K562 (cell line): ENCODE results near the gene FCHO1. TPM values are rescaled to one million over a fixed set of nuclear protein-coding genes. Genes with fewer than 3 reads are reported as not detected.
A peak's percentile ranks its signal among the peaks of the same experiment; 100 is the strongest.

Experiments
- CTCFL ChIP-seq: IDR thresholded peaks from 2 replicates; pipeline ENCODE4 v1.6.1; 2011; ENCODE audit warnings: borderline replicate concordance, low read depth, mild to moderate bottlenecking, moderate library complexity, low read length; ENCODE audit not compliant: insufficient read depth, poor library complexity, severe bottlenecking
- GABPA ChIP-seq: fragments of 200-800 bp; sonication (Bioruptor generic); conservative IDR thresholded peaks from 2 replicates; pipeline ENCODE4 v1.6.1; 2016; ENCODE audit warnings: low read depth, missing genetic modification characterization, missing compliant biosample characterization
- GTF2F1 ChIP-seq: IDR thresholded peaks from 2 replicates; pipeline ENCODE4 v1.6.1; 2011; ENCODE audit warnings: low read depth, low read length, improper control_type of control experiment
- HDGF ChIP-seq: fragments of 450-650 bp; IDR thresholded peaks from 2 replicates; pipeline ENCODE4 v1.6.1; 2016
- MAX ChIP-seq: sonication (generic); formaldehyde crosslinking; IDR thresholded peaks from 2 replicates; pipeline ENCODE4 v1.9.0; 2022; ENCODE audit warnings: mild to moderate bottlenecking, missing genetic modification reagents
- NFIX ChIP-seq: fragments of 250-450 bp; sonication (Bioruptor Pico); IDR thresholded peaks from 2 replicates; pipeline ENCODE4 v1.4.0; 2020; ENCODE audit warnings: low read depth, mild to moderate bottlenecking, moderate library complexity
- RHOXF2B ChIP-seq: fragments of 250-450 bp; sonication (Bioruptor Pico); conservative IDR thresholded peaks from 2 replicates; pipeline ENCODE4 v1.5.1; 2021
- SP2 ChIP-seq: IDR thresholded peaks from 2 replicates; pipeline ENCODE4 v1.6.1; 2011; ENCODE audit warnings: mild to moderate bottlenecking, low read depth, low read length, moderate library complexity; ENCODE audit not compliant: poor library complexity, severe bottlenecking; ENCODE audit errors: extremely low read depth
- ZBTB11 ChIP-seq, 3 experiments: fragments of 200-800 bp in 1 of 3; fragments of 250-450 bp in 1 of 3; fragments of 450-650 bp in 1 of 3; sonication (Bioruptor Pico) in 1 of 3; sonication (Bioruptor generic) in 1 of 3; formaldehyde crosslinking in 1 of 3; IDR thresholded peaks; 2 replicates each; pipeline versions ENCODE4 v1.6.1 to v1.8.0; 2016 to 2022; ENCODE audit warnings: mild to moderate bottlenecking in 2 of 3, missing genetic modification characterization in 2 of 3, missing compliant biosample characterization in 1 of 3, moderate library complexity in 1 of 3
- ZNF121 ChIP-seq: sonication (generic); formaldehyde crosslinking; conservative IDR thresholded peaks from 2 replicates; pipeline ENCODE4 v1.8.0; 2022; ENCODE audit warnings: missing genetic modification reagents
- ZNF133 ChIP-seq: fragments of 250-450 bp; sonication (Bioruptor Pico); IDR thresholded peaks from 2 replicates; pipeline ENCODE4 v1.4.0; 2020; ENCODE audit warnings: mild to moderate bottlenecking
- ZNF280B ChIP-seq: fragments of 250-450 bp; sonication (Bioruptor Pico); IDR thresholded peaks from 2 replicates; pipeline ENCODE4 v1.5.1; 2021; ENCODE audit warnings: mild to moderate bottlenecking
- ZNF431 ChIP-seq: sonication (generic); formaldehyde crosslinking; IDR thresholded peaks from 2 replicates; pipeline ENCODE4 v1.8.0; 2022; ENCODE audit warnings: mild to moderate bottlenecking, missing genetic modification reagents
- ZNF764 ChIP-seq: fragments of 250-450 bp; sonication (Bioruptor Pico); IDR thresholded peaks from 2 replicates; pipeline ENCODE4 v1.4.0; 2020; ENCODE audit warnings: low read depth, mild to moderate bottlenecking, moderate library complexity
- polyA plus RNA-seq, 8 experiments: library from polyadenylated mRNA; depleted of rRNA in 4 of 8; stranded (reverse) in 5 of 8; unstranded in 3 of 8; fragments of >200 nt; fragmentation: Nextera tagmentation in 2 of 8; fragmentation: Illumina TruSeq in 1 of 8; extraction: Ambion mirVana in 2 of 8; extraction: Trizol in 1 of 8; gene quantifications; 2 replicates each; pipeline versions ENCODE4 v1.2.1 to v1.2.3, GENCODE V29; 2011 to 2014; ENCODE audit warnings: inconsistent platforms in 1 of 8, missing spikeins in 1 of 8
- total RNA-seq, 7 experiments: library from RNA; depleted of rRNA in 6 of 7; stranded (reverse); fragments of >200 nt in 6 of 7; fragmentation: Illumina TruSeq in 2 of 7; extraction: Trizol in 2 of 7; gene quantifications; 2 replicates each; pipeline versions ENCODE4 v1.2.1 to v1.2.3, GENCODE V29; 2011 to 2021; ENCODE audit warnings: low replicate concordance in 1 of 7

The FCHO1 gene
- total and polyA plus RNA-seq, 9 of the 15 experiments (the other 6 are each of a cell fraction or from before 2014, with no cell fraction given): 0.21 to 58.9 (median 18.3) TPM

GRCh38 chr19:17794731-17795494, 43.6 kb downstream of the FCHO1 start, which contains the start of gene B3GNT3 (continued):
- TF ChIP-seq ZBTB11 (CRISPR knock-in tag; IDR thresholded peaks at IDR 0.05) (no peak), ZNF764 (no peak), HDGF (no peak; the same call in 1 of the 2 replicates), ZNF280B (CRISPR knock-in tag) (no peak), CTCFL (no peak), GTF2F1 (no peak), ZNF133 (CRISPR knock-in tag) (no peak), SP2 (no peak), ZNF121 (0 out of 2 replicates have a peak, but pooled peaks have one; percentile 2), GABPA (tag) (0 out of 2 replicates have a peak, but pooled peaks have one; percentile 38), RHOXF2B (CRISPR knock-in tag) (no peak), ZNF431 (CRISPR knock-in tag) (no peak), MAX (peak; percentile 66; the same call in 1 of the 2 replicates), NFIX (peak; percentile 70)
